Measurements from ENCODE around the gene VIT.
"Not testable (repeated sequence)": the region's sequence is repeated elsewhere in the genome, so short reads cannot be mapped to it uniquely, and the experiment has no call there.

VIT gene

DNA sequence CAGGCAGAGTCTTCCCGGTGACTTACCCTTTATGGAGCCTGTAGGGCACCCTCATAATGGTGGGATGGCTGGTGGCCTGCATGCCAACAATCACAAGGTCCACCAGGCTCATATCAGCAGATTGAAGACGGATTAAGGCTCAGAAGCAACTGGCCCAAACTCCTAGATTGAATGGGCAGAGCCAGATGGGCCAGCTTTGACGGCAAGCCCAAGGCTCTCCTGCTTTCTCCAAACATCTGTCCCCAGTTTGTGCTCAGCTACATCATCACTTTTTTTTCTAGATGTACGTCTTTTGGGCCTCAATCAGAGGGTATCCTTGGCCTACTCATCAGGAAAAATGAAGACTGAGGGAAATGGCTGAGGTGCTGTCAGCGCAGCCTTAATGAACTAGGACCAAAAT, 114.6 kb downstream of the VIT start:
- no peak for DNase-seq

DNA sequence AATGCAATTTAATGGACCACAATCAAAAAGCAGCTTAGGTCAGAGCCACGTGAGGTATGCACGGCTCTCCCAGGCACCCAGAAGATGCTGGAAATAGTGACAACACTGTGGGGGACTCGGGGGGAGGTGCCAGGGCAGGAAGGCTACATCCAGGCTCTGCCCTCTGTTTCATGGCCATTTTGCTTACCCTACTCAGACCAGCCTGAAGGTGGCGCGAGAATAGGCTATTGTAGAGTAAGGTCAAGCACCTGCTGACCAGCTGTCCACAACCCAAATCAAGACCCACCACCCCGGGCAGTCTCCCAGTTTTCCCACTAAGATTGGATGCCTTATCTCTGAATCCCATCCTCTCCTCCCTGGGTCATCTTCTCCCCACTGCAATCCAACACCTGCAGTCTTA, 115.7 kb downstream of the VIT start:
- no peak for DNase-seq

DNA sequence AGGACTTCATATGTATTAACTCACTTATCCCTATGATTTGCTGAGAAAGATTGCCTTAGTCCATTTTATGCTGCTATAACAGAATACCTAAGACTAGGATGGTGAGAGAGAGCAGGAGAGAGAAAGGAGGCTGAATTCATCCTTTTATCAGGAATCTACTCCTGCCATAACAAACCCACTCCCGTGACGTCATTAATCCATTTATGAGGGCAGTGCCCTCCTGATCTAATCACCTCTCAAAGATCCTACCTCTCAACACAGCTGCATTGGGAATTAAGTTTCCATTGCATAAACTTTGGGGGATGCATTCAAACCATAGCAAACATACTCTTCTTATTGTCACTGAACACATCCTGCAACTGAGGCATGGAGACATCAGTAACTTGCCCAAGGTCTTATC, 122.0 kb downstream of the VIT start:
- no peak for DNase-seq

DNA sequence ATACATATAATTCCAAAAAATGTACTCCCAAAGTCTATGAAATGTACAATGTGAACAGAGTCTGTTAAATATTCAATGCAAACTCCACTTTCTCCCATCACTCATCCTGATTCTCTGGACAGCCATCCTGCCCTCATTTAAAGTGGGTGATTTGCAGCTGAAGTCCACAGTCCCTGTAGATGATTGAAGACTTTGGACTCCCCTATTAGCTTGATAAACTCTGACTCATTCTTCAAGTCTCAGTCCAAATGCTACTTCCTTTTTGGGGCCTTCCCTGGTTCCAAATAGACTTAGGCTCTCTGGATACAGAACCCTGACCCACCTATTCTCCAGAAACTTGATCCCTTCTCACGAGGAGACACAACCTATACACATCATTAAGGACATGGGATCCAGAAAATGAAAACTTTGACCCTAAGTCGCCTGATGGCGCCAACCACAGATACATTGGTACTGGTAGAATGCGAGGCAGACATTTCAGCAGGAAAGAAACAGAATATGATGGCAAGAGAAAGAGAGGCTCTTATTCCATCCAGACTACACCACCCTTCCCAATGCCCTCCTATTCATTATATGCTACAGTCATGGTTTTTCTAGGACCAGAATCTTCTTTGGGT, 122.7 kb downstream of the VIT start:
- DNase-seq, result no peak

DNA sequence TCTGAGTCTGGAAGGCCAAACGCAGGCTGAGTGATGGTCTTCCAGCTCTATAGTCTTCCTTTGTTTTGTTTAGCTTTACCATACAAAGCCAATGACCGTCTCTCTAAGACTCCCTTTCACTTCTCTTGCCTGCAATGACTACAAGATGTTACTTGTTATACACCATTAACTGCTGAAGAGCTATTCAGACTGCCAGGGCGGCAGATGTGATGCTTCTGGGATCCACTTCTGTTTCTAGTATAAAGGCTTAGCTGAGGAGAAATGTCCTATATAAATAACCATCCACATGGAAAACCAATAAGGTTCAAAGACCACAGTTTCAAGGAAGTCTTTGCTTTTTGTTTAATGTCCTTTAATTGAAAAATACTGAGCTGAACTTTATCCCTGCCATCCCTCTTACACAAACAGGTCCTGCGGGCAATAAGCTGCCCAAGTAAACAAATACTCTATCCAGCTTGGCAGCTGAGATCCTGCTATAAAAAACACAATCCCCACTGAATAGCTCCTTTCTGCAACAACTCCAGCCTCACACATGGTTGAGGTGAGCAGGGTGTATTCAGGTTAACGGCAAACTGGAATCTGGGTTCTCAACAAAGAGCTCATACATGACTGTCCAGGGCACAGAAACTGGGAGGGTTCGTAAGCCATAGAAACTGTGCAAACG, 124.6 kb downstream of the VIT start:
- DNase-seq, result no peak

DNA sequence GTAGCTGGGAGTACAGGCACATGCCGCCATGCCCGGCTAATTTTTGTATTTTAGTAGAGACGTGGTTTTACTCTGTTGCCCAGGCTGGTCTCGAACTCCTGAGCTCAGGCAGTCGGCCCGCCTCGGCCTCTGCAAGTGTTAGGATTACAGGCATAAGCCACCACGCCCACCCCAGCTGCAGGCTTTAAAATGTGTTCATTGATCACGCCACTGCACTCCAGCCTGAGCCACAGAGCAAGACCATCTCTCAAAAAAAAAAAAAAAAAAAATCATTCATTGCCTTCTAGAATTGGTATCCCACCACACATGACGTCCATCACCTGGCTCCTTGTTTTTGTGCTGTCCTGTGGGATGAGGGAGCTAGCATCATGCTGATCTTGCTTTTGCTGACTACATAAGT, 127.4 kb downstream of the VIT start:
- DNase-seq, result no peak

DNA sequence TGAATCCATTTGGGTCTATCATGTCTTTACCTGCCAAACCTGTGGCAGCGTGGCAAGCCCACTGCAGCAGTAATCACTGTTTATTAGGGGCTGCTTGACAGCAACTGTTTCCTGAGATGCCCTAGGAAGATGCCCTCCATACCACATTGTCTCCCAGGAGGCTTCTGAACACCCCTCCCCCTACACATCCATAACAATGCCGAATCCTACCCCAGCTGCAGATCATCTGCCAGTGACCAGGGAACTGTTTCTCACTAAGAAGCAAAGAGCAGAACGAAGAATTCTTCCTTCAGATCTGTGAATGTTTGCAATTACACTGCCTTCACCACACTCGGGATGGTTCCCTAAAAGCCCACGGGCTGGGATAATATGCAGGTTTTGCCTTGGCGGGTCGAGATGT, 127.8 kb downstream of the VIT start:
- no peak for DNase-seq

DNA sequence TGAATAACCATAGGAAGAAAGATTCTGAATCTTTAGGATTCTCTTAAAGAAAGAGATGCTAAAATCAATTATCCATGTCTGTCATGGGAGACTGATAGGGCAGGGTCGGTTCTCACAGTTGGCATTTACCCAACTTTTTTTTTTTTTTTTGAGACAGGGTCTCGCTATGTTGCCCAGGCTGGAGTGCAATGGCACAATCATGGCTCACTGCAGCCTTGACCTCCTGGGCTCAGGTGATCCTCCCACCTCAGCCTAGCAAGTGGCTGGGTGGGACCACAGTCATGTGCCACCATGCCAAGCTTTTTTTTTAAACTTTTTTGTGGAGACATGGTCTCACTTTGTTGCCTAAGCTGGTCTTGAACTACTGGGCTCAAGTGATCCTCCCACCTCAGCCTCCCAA, 128.2 kb downstream of the VIT start:
- DNase-seq, result not testable (repeated sequence)

DNA sequence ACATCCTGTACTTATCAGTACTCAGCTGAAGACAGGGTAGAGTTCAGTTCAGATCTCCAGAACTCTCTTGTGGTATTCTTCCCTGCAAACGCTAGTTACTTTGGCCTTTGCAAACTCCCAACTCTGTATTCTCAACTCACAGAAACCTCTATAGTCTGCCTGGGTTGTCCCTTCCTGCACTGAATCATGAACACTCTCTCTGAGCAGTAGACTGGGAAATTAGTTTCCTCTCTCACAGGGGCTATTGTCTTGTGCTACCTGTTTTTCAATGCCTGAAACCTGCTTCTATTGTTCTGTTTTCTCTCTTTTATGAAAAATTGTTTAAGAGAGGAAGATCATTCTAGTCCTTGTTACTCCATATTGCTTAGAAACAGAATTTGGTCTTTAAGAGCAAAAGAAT, 134.7 kb downstream of the VIT start:
- no peak for DNase-seq

DNA sequence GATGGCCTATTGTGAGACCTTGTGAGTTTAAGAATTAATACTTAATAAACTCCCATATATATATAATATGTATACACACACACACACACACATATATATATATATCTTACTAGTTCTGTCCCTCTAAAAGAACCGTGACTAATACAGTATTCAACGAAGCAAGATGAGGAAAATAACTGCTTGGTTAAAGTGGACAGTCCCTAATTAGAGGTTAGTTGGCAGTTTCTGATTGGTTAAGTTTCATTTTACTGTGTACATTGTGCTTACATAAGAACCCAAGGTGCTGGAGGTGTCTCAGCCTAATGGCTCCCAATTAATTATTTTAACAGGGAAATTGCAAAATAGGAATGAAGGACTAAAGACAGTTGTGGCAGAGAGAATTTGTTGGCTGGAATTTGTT, 137.7 kb downstream of the VIT start:
- no peak for DNase-seq

DNA sequence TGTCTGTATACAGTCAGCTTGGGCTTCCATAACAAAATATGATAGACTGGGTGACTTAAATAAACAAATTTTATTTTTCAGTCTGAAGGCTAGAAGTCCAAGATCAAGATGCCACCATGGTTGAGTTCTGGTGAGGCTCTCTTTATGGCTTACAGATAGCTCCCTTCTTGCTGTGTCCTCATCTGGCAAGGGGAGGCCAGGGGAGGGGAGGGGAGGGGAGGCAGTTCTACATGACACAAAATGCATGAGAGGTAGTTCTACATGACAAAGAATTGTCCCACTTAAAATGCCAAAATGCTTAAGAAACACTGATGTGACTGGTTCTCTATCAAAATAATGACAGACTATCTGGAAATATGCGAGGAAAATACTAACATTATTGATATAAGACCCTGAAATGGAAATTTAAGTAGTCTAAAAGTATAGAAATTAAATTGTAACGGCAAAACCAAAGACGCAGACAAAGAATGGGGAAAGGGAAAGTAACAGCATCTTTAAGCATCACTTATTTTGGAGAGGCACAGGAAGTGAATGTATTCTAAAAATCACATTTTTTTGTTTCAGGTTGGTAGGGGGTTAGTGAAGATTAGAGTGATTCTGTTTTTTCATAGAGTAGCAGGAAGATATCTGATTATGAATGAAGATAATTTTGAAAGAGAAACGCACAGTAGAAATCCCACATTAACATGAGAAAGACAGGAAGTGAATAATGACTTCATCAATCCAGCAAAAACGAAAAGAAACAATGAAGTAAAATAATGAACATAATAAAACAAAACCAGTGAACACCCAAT, 138.4 kb downstream of the VIT start:
- DNase-seq, result no peak

DNA sequence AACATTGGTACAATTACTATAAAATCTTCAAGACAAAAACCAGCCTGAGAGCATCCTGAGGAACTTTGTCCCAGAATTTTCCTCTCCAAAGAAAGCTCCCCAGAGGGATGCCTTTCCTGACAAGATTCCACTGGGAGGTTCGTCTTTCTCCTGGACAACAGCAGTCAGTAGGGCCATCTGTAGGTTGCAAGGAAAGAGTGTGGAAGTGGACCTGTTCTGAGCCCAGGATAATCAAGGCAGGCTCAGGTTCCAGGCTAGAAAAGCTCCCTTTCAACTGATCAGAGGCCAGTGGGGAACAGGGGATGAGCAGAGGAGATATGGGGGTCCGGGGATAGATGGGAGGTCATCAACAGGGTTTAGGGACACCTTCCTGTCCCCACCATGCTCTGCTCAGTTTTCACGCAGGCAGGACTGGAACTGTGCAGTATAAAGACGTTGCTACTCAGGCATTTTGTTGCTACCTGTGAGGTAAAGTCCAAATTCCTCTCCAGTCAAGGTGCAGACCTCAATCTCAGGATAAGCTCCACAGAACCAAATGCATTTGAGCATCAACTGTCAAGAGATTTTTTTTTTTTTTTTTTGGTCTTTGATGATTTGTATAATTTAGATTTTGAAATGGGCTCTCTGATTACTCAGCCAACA, 143.6 kb downstream of the VIT start:
- no peak for DNase-seq

DNA sequence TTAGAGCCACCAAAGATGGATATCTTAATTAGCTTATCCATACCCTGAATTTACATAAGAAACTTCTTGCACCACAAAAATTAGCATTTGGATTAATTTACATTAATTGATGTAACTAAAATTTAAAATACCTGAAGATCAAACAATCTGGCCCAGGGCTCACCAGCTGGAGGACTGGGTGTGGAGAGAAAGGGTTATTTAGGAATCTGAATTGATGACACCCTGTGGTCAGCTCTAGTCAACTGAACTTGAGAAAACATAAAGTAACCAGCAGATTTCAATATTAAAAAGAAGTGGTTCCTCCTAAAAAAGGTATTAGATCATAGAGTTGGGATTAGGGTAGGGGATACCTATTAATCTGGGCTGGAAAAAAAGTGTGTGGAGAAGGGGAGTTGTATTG, 147.3 kb downstream of the VIT start:
- DNase-seq, result no peak

DNA sequence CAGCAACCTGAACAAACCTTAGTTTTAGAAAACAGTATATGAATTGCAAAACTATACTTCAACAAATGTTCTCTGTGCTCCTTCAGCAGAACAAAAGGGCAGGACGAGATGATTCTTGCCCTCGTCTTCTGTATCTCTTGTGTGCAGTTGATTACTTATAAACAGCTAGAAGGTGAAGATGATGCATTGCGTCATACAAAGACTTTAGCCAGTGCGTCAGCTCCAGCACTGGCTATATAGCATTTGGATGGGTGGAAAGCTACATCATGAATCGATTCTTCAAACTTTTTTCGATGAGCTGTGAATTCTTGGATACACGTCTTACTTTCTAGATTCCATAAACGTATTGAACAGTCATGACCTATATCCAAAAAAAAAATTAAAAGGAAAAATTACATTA, 152.8 kb downstream of the VIT start:
- no peak for DNase-seq

DNA sequence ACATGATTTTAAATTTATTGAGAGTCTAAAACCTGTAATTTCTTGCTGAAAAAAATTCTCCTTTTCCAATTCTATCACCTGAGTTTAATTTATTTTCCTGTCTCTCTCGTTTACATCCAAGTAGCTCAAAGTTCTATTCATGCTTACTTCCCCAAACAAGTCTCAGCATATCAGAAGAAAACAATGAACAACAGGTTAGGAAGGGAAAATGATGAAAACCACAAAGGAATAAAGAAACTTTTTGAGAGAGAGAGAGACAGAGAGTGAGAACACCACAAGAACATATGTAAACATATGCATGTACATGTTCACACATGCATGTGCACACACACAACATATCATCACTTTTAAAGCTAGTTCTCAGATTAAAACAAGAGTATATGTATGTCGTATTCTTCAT, 157.7 kb downstream of the VIT start:
- no peak for DNase-seq

DNA sequence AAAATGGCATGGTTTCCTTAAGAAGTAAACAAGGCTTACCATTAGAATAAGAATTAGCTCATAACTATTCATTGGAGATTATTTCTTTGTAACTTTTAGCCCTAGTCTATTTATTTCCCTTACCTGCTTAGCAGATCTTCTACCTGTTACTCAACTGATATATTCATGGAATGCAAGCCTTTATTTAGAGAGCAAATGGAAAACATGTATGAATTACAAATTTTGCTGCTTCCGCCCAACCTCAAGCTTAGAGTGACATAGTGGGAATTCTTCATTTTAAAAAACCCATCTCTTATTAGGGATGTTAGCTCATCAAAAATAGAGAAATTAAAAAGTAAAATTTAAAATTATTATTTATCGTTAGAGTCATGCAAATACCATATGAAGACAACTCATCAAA, 158.9 kb downstream of the VIT start:
- DNase-seq, result no peak

DNA sequence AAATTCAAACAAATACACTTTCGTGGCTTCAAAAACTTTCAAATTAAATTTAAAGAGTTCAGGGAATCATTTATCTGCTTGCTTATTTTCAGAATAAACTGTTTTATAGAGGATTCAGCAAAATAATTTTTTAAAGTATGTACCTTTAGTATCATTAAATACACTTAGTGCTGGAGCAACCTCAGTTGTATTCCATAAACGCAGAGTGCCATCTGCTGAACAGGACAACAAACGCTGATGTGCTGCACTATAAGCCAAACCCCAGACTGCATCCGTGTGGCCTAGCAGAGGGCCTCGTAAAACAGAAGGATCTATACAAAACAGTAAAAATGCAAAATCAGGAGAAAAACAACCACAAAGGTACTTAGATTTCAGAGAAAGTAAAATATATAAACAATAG, 161.2 kb downstream of the VIT start:
- no peak for DNase-seq

DNA sequence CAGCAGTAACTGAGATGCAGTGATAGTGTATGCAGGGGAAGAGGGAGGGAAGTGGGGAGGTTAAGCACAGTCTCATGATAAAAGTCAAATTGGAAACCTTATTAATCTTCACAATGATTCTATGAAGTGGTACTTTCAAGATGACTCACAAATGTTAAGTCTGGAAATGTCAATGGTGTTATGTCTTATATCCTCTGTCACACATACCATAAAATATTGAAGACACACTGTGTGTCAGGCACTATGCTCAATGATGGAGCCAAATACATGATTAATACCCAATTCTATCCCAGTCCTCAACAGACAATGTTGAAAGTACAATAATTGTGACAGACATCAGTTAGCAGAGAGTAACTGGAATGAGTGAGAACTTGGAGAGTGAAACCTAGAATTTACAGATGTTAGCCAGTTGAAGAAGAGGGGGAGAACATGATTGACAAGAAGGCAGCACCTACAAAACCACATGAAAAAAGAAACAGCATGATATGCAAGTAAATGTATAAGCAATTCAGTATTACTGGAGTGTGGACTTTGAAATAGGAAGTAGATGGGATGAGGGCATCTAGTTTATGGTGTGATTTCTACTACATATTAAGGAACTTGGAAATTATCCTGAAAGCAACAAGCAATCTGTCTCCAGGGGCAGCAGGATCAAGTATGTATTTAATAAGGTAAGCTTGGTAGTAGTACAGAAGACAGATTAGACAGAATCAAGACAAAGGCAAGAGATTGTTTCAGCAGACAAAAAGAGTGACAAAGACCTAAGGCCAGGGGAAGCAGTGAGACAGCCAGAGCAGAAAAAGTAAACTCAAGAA, 162.3 kb downstream of the VIT start:
- no peak for DNase-seq

DNA sequence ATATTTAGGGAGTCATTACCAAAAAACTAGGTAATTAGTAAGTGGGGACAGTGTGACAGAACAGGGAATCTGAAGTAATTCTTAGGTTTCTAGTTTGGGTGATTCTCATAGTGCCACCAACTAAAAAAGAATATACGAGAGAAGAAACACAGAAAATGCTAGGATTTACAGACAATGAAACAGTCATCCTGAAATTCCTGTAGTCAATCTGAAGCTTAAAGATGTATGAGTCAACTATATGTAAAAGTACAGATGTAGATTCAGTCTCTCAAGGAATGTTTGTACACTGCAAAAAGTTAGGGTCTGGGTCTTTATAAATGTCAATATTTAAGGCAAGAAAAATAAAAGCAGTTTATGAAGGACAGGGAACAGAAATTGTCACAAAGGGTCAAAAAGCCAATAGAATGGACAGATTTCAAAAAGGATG, 162.9 kb downstream of the VIT start:
- no peak for DNase-seq

DNA sequence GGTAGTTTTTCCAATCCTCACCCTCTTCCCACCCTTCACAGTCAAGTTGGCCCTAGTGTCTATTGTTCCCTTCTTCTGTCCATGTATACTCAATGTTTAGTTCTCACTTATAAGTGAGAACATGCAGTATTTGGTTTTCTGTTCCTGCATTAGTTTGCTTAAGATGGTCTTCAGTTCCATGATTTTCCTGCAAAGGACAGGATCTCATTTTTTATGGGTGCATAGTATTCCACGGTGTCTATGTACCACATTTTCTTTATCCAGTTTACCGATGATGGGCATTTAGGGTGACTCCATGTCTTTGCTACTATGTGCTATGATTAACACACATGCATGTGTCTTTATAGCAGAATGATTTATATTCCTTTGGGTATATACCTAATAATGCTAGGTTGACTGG, 165.4 kb downstream of the VIT start:
- DNase-seq, result no peak
